SH-SY5Y (cell line): ENCODE results near the gene NOBOX.

Experiments used
- GATA2 ChIP-seq: IDR thresholded peaks from 2 replicates; pipeline ENCODE4 v1.6.1; 2011; ENCODE audit warnings: mild to moderate bottlenecking, low read depth, low read length
- GATA3 ChIP-seq: IDR thresholded peaks from 2 replicates; pipeline ENCODE4 v1.6.1; 2011; ENCODE audit warnings: low read depth, mild to moderate bottlenecking, low read length, moderate library complexity

GRCh38 chr7:144416341-144416740 is 12.8 kb upstream of the NOBOX start:
- TF ChIP-seq GATA2 (no peak), GATA3 (no peak)
